ENCODE data around the gene SUCO.
"Not testable (repeated sequence)": the region's sequence is repeated elsewhere in the genome, so short reads cannot be mapped to it uniquely, and the experiment has no call there.

SUCO gene

GRCh38 chr1:172612478-172612877, 79.5 kb downstream of the SUCO start:
- H3K9me3 ChIP-seq (ENCODE audit: low read depth, low read length) = peaks cover 2% of the 10 kb centered on the region; the same call in 1 of the 2 replicates
- TF ChIP-seq POLR2AphosphoS5 (IDR thresholded peaks at IDR 0.05; ENCODE audit: borderline replicate concordance, low read depth, low read length) = no peak
- TF ChIP-seq EZH2 (IDR thresholded peaks at IDR 0.05) = no peak
- no peak for TF ChIP-seq FOXP2 (optimal IDR thresholded peaks at IDR 0.05; ENCODE audit: control extremely low read depth, extremely low read length, insufficient read depth)

GRCh38 chr1:172613294-172613693, 80.3 kb downstream of the SUCO start:
- DNase-seq (ENCODE audit: low read depth, low spot score) = no peak
- Histone ChIP-seq H3K4me3 (no peak overlapping the region), H3K9me3 (ENCODE audit: low read depth, low read length) (peaks cover 10% of the 10 kb centered on the region; the same call in 1 of the 2 replicates), H3K9ac (ENCODE audit: insufficient read length) (no peak overlapping the region), H3K36me3 (ENCODE audit: insufficient read depth, low read length) (peaks cover 19% of the 10 kb centered on the region), H3K27ac (no peak overlapping the region)
- TF ChIP-seq FOXP2 (optimal IDR thresholded peaks at IDR 0.05; ENCODE audit: control extremely low read depth, extremely low read length, insufficient read depth) (no peak), EZH2 (IDR thresholded peaks at IDR 0.05) (no peak), POLR2AphosphoS5 (IDR thresholded peaks at IDR 0.05; ENCODE audit: borderline replicate concordance, low read depth, low read length) (no peak)

More at GRCh38 chr1:172612478-172612877, 79.5 kb downstream of the SUCO start:
- peaks cover 19% of the 10 kb centered on the region for H3K36me3 ChIP-seq (ENCODE audit: insufficient read depth, low read length)
- H3K4me3 ChIP-seq = no peak overlapping the region
- no peak overlapping the region for H3K9ac ChIP-seq (ENCODE audit: insufficient read length)
- no peak overlapping the region for H3K27ac ChIP-seq
- DNase-seq (ENCODE audit: low read depth, low spot score) = no peak

- DNase-seq (ENCODE audit: low read depth, low spot score) = no peak
- H3K27ac ChIP-seq = peak overlapping the region; percentile 98
- TF ChIP-seq FOXP2 (optimal IDR thresholded peaks at IDR 0.05; ENCODE audit: control extremely low read depth, extremely low read length, insufficient read depth) = no peak
- TF ChIP-seq EZH2 (IDR thresholded peaks at IDR 0.05) = no peak
- TF ChIP-seq POLR2AphosphoS5 (IDR thresholded peaks at IDR 0.05; ENCODE audit: borderline replicate concordance, low read depth, low read length) = no peak
- peaks cover 22% of the 10 kb centered on the region; the same call in 1 of the 2 replicates for H3K9me3 ChIP-seq (ENCODE audit: low read depth, low read length)
- H3K36me3 ChIP-seq (ENCODE audit: insufficient read depth, low read length) = peaks cover 4% of the 10 kb centered on the region; the same call in 1 of the 2 replicates
- H3K4me3 ChIP-seq = peak overlapping the region; percentile 64
- no peak overlapping the region for H3K9ac ChIP-seq (ENCODE audit: insufficient read length)
Measured at GRCh38 chr1:172616195-172616594, 83.2 kb downstream of the SUCO start.

GRCh38 chr1:172616636-172617035, 83.7 kb downstream of the SUCO start:
- Histone ChIP-seq H3K4me3 (peak overlapping the region; percentile 64), H3K36me3 (ENCODE audit: insufficient read depth, low read length) (peaks cover 2% of the 10 kb centered on the region; the same call in 1 of the 2 replicates), H3K27ac (peak overlapping the region; percentile 98), H3K9me3 (ENCODE audit: low read depth, low read length) (peaks cover 22% of the 10 kb centered on the region; the same call in 1 of the 2 replicates), H3K9ac (ENCODE audit: insufficient read length) (peak overlapping the region; percentile 63)
- TF ChIP-seq POLR2AphosphoS5 (IDR thresholded peaks at IDR 0.05; ENCODE audit: borderline replicate concordance, low read depth, low read length) = peak; percentile 58; the same call in 1 of the 2 replicates
- TF ChIP-seq FOXP2 (optimal IDR thresholded peaks at IDR 0.05; ENCODE audit: control extremely low read depth, extremely low read length, insufficient read depth) = no peak
- DNase-seq (ENCODE audit: low read depth, low spot score) = peak; percentile 85

- not testable (repeated sequence) for H3K36me3 ChIP-seq (ENCODE audit: insufficient read depth, low read length); H3K27ac ChIP-seq; H3K9ac ChIP-seq (ENCODE audit: insufficient read length); H3K4me3 ChIP-seq
- TF ChIP-seq POLR2AphosphoS5 (IDR thresholded peaks at IDR 0.05; ENCODE audit: borderline replicate concordance, low read depth, low read length) = 0 out of 2 replicates have a peak, but pooled peaks have one; percentile 25
- peak; percentile 26 for DNase-seq (ENCODE audit: low read depth, low spot score)
- H3K9me3 ChIP-seq (ENCODE audit: low read depth, low read length) = peaks cover 22% of the 10 kb centered on the region; the same call in 1 of the 2 replicates
Measured at GRCh38 chr1:172620603-172621002, 87.7 kb downstream of the SUCO start.

GRCh38 chr1:172622541-172622940, 89.6 kb downstream of the SUCO start:
- H3K9me3 ChIP-seq (ENCODE audit: low read depth, low read length) = peaks cover 19% of the 10 kb centered on the region; the same call in 1 of the 2 replicates
- H3K9ac ChIP-seq (ENCODE audit: insufficient read length) = no peak overlapping the region
- H3K36me3 ChIP-seq (ENCODE audit: insufficient read depth, low read length) = no peaks in the 10 kb centered on the region
- DNase-seq (ENCODE audit: low read depth, low spot score) = no peak
- TF ChIP-seq POLR2AphosphoS5 (IDR thresholded peaks at IDR 0.05; ENCODE audit: borderline replicate concordance, low read depth, low read length) (no peak), EZH2 (IDR thresholded peaks at IDR 0.05) (no peak), FOXP2 (optimal IDR thresholded peaks at IDR 0.05; ENCODE audit: control extremely low read depth, extremely low read length, insufficient read depth) (no peak)
- H3K27ac ChIP-seq = no peak overlapping the region
- no peak overlapping the region for H3K4me3 ChIP-seq

- Histone ChIP-seq H3K27ac (no peak overlapping the region), H3K36me3 (ENCODE audit: insufficient read depth, low read length) (no peaks in the 10 kb centered on the region), H3K9ac (ENCODE audit: insufficient read length) (no peak overlapping the region), H3K4me3 (no peak overlapping the region), H3K9me3 (ENCODE audit: low read depth, low read length) (peaks cover 9% of the 10 kb centered on the region; the same call in 1 of the 2 replicates)
- TF ChIP-seq POLR2AphosphoS5 (IDR thresholded peaks at IDR 0.05; ENCODE audit: borderline replicate concordance, low read depth, low read length) (no peak), EZH2 (IDR thresholded peaks at IDR 0.05) (no peak), FOXP2 (optimal IDR thresholded peaks at IDR 0.05; ENCODE audit: control extremely low read depth, extremely low read length, insufficient read depth) (no peak)
- DNase-seq (ENCODE audit: low read depth, low spot score) = no peak
Measured at GRCh38 chr1:172623748-172624147, 90.8 kb downstream of the SUCO start.

- no peak for TF ChIP-seq POLR2AphosphoS5 (IDR thresholded peaks at IDR 0.05; ENCODE audit: borderline replicate concordance, low read depth, low read length)
- TF ChIP-seq FOXP2 (optimal IDR thresholded peaks at IDR 0.05; ENCODE audit: control extremely low read depth, extremely low read length, insufficient read depth) = no peak
- no peak for TF ChIP-seq EZH2 (IDR thresholded peaks at IDR 0.05)
- Histone ChIP-seq H3K27ac (no peak overlapping the region), H3K36me3 (ENCODE audit: insufficient read depth, low read length) (no peaks in the 10 kb centered on the region), H3K9ac (ENCODE audit: insufficient read length) (no peak overlapping the region), H3K4me3 (no peak overlapping the region), H3K9me3 (ENCODE audit: low read depth, low read length) (no peaks in the 10 kb centered on the region)
- no peak for DNase-seq (ENCODE audit: low read depth, low spot score)
Measured at GRCh38 chr1:172626845-172627244, 93.9 kb downstream of the SUCO start.

- no peak for DNase-seq (ENCODE audit: low read depth, low spot score)
- TF ChIP-seq FOXP2 (optimal IDR thresholded peaks at IDR 0.05; ENCODE audit: control extremely low read depth, extremely low read length, insufficient read depth) = no peak
- no peak for TF ChIP-seq EZH2 (IDR thresholded peaks at IDR 0.05)
- TF ChIP-seq POLR2AphosphoS5 (IDR thresholded peaks at IDR 0.05; ENCODE audit: borderline replicate concordance, low read depth, low read length) = no peak
- Histone ChIP-seq H3K27ac (no peak overlapping the region), H3K4me3 (no peak overlapping the region), H3K9me3 (ENCODE audit: low read depth, low read length) (no peaks in the 10 kb centered on the region), H3K36me3 (ENCODE audit: insufficient read depth, low read length) (no peaks in the 10 kb centered on the region), H3K9ac (ENCODE audit: insufficient read length) (no peak overlapping the region)
Measured at GRCh38 chr1:172627702-172628101, 94.8 kb downstream of the SUCO start.

All from SK-N-MC (cell line).